ENCODE measurements around the gene PPDPF.
"Not testable (repeated sequence)": the region's sequence is repeated elsewhere in the genome, so short reads cannot be mapped to it uniquely, and the experiment has no call there.

The PPDPF gene

DNA sequence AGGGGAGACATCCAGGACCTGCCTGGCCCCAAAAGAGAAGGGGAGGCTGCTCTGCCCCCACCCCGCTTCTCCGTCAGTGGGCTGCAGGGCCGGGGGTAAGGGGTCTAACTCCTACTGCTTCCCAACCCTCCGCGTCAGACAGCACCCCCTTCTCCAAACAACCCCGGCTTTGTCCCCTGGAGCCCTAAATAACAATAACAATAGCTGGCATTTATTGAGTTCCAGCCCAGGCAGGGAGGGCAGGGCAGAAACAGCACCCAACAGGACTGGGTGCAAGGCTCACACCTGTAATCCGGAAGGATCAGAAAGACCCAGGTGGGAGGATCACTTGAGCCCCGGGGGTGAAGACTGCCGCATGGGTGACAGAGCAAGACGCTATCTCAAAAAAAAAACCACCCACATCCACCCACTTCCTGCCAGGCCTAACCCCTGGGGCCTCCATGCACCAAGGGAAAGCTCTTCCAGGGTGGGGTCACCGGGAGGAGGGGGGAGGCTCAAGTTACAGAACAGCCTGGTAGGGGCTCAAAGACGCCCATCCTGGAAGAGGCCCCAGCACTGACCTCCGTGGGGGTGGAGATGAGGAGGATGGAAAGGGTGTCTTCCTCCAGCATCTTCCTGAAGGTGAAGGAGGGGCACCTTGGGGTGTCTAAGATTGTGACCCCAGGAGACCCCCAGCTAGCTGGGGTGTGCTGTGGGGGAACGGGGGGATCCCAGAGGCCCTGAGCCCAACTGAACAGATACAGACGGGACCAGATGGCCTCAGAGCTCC is 32.1 kb downstream of the PPDPF start:
- no peak for DNase-seq (ENCODE audit: low spot score)

DNA sequence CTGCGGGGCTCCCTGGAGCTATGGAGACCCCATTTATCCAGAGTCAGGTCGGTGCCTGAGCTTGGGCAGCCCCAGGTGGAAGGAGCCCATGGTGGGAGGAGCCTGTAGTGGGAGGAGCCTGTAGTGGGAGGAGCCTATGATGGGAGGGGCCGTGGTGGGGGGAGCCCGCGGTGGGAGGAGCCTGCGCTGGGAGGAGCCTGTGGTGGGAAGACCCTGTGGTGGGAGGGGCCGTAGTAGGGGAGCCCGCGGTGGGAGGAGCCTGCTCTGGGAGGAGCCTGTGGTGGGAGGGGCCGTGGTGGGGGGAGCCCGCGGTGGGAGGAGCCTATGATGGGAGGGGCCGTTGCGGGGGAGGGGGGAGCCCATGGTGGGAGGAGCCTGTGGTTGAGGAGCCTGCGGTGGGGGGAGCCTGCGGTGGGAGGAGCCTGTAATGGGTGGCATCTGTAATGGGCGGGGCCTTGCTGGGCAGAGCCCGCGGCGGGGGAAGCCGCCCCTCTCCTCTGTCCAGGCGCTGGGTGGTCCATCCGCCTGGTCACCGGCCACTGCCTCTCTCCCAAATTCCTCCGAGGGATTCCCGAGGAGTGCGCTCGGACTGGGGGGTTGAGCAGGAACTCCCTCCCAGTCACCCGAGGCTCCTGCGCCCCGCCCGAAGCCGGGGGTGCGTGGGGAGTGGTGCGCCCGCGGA is 32.8 kb downstream of the PPDPF start:
- DNase-seq (ENCODE audit: low spot score): peak; percentile 88

DNA sequence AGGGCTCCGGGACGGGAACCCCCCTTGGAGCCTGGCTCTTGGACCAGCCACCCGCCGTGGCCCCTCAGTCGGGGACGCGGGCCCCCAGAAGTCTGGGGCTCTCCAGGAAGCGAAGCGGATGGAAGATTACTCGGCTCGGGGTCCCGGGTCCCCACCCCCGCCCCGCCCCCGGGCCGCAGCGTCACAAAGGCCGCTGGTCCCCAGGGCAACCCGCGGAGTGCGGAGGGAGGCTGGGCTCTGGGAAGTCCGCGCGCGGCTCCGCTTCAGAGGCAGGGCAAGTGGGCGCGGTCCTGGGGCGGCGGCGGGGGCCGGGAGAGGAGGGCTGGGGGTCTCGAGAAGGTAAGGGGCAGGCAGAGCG is 33.3 kb downstream of the PPDPF start, which contains the start of gene FNDC11:
TSS of gene FNDC11 (plus strand) at position 227 of the 358 bp plus-strand sequence. CDS start 1,505 bp downstream, outside the sequence.
- DNase-seq (ENCODE audit: low spot score): peak; percentile 65

DNA sequence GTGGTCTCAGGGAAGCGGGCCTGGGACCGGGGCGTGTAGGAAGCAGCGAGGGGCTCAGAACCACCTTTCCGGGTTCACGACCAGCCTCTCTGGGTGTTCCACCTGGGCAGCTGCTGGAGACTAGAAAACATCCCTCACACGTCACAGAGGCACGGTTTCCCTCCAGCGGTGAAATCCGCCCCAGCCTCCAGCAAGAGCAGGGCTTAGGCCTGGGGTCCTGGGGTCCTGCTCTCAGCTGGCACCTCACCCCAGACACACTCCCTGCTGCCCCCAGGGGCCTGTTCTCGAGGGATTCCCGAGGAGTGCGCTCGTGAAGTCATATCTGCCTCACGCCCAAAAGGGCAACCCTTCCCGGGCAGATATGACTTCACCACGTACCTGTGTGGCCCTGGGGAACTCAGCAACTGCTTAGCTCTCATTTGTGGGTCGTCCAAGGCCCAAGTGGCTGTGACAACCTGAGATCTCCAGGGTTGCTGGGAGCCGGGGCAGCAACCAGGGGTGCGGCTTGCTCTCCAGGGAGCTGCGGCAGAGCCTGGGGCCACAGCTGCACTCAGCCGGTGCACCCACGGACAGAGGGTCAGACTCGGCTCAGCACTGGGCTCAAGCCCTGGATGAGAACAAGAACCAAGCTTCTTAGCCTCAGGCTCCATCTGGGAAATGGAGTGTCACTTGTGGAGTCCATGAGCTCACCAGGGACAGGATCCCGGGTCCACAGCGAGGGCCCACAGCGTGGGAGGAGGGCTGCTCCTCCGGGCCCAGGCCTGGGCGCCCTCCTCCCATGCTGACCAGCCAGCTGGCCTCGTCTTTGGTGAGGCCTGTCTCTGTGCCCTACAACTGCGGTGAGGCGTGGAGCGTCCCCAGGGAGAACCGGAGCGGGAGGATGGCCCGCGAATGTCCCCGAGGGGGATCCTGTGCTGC is 34.1 kb downstream of the PPDPF start:
- no peak for DNase-seq (ENCODE audit: low spot score)

DNA sequence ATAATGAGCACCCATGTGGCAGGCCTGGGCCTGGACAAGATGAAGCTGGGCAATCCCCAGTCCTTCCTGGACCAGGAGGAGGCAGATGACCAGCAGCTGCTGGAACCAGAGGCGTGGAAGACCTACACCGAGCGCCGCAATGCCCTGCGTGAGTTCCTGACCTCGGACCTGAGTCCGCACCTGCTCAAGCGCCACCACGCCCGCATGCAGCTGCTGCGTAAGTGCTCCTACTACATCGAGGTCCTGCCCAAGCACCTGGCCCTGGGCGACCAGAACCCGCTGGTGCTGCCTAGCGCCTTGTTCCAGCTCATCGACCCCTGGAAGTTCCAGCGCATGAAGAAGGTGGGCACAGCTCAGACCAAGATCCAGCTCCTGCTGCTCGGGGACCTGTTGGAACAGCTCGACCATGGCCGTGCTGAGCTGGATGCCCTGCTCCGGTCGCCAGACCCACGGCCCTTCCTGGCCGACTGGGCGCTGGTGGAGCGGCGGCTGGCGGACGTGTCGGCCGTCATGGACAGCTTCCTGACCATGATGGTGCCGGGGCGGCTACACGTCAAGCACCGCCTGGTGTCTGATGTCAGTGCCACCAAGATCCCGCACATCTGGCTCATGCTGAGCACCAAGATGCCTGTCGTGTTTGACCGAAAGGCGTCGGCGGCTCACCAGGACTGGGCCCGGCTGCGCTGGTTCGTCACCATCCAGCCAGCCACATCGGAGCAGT is 35.3 kb downstream of the PPDPF start:
- DNase-seq (ENCODE audit: low spot score): no peak

DNA sequence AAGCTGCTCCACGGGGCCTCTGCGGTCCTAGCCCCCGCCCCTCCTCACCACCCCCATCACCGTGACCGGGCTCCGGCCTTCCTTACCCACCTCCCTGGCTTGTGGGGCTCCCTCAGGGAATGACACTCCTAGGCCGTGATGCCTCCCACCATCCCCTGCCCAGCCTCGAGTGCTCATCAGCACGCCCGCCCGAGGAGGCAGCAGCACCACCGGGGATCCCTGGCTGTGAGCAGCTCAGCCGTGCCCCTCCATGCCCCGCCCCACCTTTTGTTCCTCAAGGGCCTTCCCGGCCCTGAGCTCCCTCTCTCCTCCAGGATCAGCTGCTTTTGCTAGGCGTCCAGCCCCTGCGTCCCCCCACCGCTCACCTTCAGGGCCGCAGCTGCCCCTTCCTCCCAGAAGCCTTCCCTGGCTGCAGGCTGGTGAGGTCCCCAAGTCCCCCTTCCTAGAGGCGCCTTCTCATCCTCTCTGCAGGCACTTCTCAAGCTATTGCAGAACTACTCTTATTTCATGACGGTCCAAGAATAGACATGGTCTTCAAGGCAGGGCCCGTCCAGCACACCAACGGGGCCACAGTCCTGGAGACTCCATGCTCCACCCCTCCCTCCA is 36.4 kb downstream of the PPDPF start:
- no peak for DNase-seq (ENCODE audit: low spot score)

DNA sequence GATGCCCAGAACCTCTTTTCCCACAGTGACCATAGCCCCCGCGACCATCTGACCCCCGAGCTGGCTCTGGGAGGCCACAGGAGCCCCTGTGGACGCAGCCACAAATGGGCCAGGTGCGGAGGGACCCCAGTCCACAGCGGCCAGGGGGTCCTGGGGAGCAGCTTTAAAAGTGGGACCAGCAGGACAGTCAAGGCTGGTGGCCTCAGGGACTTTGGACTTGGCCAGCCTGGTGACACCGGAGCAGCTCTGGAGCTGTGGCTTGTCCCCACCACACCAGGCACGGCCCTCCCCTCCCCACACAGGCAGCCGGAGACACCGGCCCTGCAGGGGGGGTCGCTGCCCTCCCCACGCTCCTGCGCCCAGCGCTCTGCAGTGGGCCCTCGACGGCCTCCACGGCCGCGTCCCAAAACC is 36.9 kb downstream of the PPDPF start:
- no peak for DNase-seq (ENCODE audit: low spot score)

DNA sequence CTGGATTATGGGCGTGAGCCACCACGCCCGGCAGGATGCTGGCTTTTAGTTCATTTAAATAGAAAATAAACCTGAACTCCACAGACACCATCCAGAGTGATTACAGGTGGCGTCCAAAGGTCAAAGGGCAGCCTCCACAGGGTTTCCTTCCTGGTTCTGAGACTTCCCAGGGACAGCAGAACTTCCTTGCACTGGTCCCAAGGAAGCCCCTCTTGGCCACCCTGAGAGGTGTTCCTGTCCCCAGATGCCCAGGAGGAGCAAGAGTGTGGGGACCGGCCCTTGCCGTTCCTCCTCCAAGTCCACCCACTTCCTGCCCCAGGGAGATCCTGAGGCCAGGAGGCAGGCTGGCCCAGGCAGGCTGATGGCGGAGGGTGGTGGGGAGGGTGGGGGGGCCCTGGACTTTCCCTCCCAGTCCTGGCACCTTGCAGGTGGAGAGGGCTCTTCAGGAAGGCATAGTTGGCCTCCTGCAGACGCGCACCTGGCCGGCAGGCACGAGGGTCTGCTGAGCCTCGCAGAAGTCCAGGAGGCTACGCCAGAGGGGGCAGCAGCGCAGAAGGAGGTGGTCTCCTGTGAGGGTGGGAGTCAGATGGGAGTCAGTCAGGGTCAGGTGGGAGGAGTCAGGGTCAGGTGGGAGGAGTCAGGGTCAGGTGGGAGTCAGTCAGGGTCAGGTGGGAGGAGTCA is 38.4 kb downstream of the PPDPF start:
- no peak for DNase-seq (ENCODE audit: low spot score)

DNA sequence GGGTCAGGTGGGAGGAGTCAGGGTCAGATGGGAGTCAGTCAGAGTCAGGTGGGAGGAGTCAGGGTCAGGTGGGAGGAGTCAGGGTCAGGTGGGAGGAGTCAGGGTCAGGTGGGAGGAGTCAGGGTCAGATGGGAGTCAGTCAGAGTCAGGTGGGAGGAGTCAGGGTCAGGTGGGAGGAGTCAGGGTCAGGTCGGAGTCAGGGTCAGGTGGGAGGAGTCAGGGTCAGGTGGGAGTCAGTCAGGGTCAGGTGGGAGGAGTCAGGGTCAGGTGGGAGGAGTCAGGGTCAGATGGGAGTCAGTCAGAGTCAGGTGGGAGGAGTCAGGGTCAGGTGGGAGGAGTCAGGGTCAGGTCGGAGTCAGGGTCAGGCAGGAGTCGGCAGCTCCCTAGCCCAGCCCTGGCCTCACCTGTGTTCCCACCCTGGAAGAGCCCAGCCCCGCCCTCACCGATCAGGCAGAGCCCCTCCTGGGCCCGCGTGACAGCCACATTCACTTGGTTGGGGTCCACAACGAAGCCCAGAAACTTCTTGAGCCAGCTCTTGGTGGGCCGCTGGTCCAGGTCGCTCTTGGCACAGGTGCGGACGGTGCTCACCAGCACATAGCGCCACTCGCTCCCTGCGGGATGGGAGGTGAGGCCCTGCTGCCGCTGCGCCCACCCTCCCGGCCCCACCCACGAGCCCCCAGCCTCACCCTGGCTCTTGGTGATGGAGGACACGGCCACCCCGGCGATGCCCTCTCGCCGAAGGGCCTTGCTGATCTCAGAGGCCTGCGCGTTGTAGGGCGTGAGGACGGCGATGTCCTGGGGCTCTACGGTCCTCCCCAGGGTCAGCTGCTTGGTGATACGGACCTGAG is 39.1 kb downstream of the PPDPF start:
- DNase-seq (ENCODE audit: low spot score): not testable (repeated sequence)

DNA sequence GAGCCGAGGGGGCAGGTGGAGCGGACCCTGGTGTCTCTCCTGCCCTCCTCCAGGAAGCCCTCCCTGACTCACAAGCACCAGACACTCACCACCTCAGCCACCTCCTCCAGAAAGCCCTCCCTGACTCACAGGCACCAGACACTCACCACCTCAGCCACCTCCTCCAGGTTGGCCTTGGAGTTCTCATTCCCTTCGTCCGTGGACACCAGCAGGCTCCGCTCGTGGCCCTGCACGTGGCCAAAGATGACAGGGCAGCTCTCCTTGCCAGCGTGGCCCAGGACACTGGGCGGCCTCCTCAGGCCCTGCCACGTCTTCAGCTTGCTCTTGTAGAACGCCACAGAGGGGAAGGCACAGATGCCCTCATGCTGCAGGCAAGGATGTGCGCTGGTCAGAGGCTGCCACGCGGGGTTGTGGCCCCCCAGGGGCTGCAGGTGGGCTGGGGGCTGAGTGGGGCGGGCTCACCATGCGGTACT is 39.8 kb downstream of the PPDPF start:
- DNase-seq (ENCODE audit: low spot score): no peak

DNA sequence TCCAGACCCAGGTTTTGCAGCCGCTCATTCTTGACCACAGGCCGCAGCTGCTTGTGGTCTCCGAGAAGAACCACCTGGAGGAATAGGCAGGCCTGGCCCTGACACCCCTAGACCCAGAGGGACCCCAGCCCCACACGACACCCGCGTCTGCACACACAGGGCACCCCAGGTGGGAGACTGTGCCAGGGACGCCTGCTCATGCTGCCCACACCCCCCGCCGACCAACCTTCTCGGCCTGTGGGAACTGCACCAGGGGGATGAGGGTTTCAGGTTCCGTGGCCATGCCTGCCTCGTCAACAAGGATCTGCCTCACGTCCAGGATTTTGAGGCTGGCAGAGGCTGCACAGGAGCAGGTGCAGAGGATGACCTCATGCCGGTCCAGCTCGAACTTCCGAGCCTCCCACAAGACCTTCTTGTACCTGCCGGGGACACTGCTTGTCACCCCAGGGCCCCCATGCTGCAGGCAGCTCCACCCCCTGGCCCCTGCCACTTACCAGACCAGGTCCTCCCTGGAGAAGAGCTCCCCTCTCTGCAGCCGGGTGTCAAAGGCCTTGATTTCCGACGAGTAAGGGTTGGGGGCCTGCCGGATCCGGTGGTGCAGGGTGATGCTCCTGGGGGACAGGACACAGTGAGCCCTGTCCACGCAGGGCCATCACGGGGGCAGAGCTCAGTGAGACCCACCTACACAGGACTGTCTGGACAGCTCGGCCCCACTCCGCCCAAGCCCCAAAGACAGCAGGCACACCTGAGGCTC is 40.5 kb downstream of the PPDPF start:
- no peak for DNase-seq (ENCODE audit: low spot score)

DNA sequence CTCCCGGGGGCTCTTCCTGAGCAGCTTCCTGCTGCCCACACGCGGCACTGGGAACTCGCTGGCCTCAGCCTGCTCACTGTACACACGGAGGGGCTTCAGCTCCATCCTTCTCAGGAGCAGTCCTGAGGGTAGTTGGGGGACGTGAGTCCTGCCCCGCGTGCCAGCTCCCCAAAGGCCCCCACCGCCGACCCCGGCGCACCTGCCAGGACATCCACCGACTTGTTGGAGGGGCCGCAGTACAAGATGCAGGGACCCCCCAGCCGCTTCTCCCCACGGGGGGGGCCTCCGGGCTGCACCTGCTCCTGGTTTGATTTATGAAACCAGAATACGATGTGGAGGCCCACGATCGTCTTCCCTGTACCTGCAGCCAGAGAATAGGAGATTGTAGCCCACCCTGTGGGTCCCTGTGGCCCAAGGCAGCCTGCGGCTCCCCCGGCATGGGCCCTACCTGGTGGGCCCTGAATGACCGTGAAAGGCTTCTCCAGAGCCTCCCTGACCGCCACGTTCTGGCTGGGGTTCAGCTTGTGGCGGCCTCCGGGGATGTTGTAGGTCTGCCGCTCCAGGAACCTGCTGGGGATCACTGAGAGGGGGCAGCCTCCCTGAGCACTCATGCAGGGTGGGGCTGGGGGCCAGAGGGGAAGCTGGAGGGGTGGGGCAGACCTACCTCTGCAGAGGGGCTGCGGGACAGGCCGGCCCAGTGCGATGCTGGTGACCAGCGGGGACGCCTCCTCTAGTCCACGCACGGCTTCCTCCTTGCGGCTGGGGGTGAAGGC is 41.2 kb downstream of the PPDPF start:
- no peak for DNase-seq (ENCODE audit: low spot score)

DNA sequence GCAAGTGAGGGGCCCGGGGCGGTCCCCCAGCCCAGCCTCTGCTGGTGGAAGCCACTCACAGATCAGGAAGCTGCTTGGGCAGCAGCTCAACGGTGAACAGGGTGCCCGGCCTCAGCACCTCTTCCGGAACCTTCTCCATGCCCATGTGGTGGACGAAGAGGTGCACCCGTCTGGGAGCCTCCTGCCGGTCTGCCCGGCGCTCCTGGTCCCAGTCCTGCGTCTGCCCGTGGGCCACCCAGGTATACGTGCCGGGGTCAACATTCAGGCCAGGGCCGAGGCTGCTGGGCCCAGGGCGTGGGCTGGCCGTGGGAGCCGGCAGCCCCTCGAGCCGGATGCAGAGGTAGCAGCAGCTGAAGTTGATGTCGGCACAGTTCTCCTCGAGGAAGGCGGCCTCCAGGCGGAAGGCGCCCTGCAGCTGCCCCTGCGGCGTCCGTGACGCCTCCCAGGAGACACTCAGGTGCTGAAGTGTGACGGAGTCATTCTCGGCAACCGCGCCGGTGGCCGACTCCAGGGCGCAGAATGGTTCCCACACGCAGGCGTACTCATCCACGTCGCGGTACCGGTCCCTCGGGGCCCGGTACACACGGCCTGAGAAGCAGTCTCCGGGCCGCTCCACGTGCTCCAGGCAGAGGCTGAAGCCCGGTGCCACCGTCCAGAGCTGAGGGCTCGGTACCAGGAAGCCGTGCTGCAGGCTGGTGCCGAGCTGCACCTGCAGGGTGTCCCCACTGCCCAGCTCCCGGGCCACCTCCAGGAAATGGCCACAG is 42.1 kb downstream of the PPDPF start:
- no peak for DNase-seq (ENCODE audit: low spot score)

DNA sequence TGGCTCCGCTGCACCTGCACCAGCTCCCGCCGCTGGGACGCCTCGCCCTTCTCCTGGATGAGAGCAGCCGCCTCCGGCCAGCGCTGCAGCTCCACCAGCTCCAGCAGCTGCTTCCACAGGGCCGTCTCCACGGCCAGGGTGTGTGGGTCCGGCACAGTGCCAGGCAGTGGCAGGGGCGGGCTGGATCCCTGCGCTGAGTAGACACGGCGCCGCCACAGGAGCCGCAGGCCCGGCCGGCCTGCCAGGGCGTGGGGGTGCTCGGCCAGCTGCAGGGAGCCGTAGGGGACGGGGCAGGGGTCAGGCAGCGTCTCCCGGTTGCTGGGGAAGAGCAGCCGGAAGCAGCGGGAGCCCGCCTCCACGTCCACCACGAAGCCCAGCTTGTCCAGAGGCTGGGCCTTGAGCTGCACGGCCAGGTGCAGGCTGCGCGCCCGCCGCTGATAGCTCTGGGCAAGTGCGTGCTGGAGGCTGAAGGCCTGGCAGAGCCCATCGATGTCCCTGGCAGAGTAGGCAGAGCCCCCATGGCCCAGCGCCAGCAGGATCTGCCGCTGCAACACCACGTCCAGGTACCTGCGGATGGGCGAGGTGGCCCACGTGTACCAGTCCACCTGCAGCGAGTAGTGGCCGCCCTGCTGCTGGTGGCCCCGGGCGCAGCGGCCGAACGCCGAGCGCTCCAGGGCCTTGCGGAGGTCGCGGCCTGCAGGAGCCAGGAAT is 42.8 kb downstream of the PPDPF start:
- no peak for DNase-seq (ENCODE audit: low spot score)

DNA sequence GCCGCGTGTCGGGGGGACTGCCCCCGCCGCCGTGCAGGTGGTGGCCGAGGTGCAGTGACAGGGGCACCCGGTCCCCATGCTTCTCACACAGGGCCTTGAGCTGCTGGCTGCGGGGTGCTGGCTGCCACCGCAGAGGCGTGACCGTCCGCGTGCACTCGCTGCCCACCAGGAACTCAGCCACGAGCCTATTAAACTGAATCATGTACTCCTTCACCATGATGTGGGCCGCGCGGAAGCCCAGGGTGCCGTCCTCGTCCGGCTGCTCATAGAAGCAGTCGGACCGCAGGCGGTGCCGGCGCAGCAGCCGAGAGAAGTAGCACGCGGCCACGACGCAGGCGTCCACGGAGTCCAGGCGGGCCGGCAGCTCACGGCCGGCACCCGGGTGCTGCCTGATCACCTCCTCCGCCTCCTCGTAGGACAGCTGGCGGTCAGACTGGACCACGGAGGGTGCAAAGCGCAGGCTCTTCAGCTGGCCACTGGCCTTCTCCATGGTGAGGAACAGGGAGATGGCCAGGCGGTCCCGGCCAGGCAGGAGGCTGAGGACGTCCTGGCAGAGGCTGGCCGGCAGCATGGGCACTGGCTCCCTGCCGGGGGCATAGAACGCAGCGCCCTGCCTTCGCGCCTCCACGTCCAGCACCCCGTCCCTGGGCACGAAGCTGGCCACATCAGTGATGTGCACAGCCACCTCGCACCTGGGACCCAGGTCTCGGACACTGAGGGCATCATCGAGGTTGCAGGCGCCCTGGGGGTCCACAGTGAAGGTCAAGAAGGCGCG is 43.7 kb downstream of the PPDPF start:
- DNase-seq (ENCODE audit: low spot score): no peak

Measured in D341Med (cell line).